Urinary bladder (tissue), 4 donors: ENCODE results near the gene EIF2AK2. TPM values are rescaled to one million over a fixed set of nuclear protein-coding genes. Genes with fewer than 3 reads are reported as not detected.

Experiments
- DNase-seq: peaks from one replicate; pipeline ENCODE4 v3.0.0-alpha.2; 2015; ENCODE audit errors: extremely low spot score
- H3K27ac ChIP-seq: one replicate; pipeline ENCODE4 v1.5.1; 2013; ENCODE audit warnings: low read depth, mild to moderate bottlenecking, moderate library complexity
- H3K36me3 ChIP-seq: one replicate; pipeline ENCODE4 v1.6.1; 2013; ENCODE audit warnings: mild to moderate bottlenecking, moderate library complexity; ENCODE audit not compliant: insufficient read depth
- H3K4me1 ChIP-seq: one replicate; pipeline ENCODE4 v1.6.1; 2013; ENCODE audit warnings: mild to moderate bottlenecking, moderate library complexity; ENCODE audit not compliant: insufficient read depth
- H3K4me3 ChIP-seq: one replicate; pipeline ENCODE4 v1.5.1; 2013; ENCODE audit warnings: low read depth, low read length
- WGBS: extraction: QIAGEN DNeasy Blood & Tissue Kit; methylation state at CpG from one replicate; pipeline ENCODE4 v1.1.7; 2013; 5-methylcytosine and 5-hydroxymethylcytosine counted together
- polyA plus RNA-seq: library from polyadenylated mRNA; stranded (reverse); fragments of 200-250 nt; gene quantifications from one replicate; pipeline ENCODE4 v1.2.3, GENCODE V29; 2013
- total RNA-seq: library from RNA; depleted of rRNA; stranded (reverse); fragments of >200 nt; gene quantifications from one replicate; pipeline ENCODE4 v1.2.3, GENCODE V29; 2014
- donor health status: healthy with polysubstance abuse.
- donor health status: healthy.

EIF2AK2 gene
- total and polyA plus RNA-seq, 2 donors: 11.5 to 82.3 TPM

DNA sequence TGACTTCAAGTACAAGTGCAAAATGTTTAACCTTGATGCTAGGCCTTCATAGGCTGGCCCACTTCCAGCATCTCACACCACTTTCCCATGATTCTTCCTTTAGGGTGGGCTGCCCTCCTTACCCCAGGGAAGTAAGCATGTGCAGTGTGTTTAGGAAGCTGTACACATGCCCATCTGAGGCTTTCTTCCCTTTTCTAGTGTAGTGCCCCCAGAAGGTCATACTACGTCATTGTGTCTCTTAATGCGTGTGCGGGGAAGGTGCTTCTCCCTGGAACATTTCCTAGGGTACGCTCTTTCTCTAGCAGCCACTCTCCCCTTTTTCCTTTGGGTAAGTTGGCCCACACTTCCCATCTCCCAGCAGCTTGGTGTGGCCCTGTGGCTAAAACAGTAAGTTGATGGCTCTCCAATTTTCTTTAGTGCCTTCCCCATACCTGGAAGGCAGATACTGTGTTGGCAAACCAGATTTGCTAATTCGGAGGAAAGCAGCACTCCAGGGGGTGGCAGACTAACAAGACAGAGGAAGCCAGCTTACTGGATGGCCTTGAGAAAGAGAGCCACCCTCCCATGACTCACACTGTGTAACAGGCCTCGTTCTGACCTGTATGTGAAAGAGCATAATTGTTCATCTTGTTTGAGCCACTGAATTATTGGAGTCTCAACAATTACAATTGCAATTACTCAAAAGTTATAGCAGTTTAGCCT lies 32.8 kb upstream of the EIF2AK2 start:
- H3K27ac ChIP-seq: no peak overlapping the region
- no peaks in the 10 kb centered on the region for H3K4me1 ChIP-seq
- no peak for DNase-seq
- WGBS: 77% methylated on average over 6 of the region's 6 CpGs
- H3K36me3 ChIP-seq: no peaks in the 10 kb centered on the region
- no peak overlapping the region for H3K4me3 ChIP-seq

DNA sequence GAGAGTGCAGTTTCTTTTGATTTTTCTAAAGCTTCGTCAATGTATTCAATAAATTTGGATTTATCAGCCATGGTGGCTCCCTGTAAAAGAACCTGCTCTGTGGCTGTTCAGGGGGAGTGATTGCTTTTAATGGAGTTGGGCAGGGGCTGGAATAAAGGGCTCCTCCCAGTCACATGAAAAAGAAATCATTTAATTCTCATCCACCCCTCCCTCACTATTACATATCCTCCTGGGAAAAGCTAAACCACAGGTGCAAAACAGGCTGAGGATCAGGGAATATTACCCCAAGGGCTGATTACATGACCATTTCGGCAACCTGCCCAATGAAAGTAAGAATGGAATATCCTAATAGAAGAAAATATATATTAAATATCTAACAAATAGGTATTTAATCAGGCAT lies 31.8 kb upstream of the EIF2AK2 start, which contains the start of gene SULT6B1:
SULT6B1 (minus strand) TSS at position 101 of the 400 bp plus-strand sequence; CDS start at position 71, 30 bp downstream.
- no peak for DNase-seq

DNA sequence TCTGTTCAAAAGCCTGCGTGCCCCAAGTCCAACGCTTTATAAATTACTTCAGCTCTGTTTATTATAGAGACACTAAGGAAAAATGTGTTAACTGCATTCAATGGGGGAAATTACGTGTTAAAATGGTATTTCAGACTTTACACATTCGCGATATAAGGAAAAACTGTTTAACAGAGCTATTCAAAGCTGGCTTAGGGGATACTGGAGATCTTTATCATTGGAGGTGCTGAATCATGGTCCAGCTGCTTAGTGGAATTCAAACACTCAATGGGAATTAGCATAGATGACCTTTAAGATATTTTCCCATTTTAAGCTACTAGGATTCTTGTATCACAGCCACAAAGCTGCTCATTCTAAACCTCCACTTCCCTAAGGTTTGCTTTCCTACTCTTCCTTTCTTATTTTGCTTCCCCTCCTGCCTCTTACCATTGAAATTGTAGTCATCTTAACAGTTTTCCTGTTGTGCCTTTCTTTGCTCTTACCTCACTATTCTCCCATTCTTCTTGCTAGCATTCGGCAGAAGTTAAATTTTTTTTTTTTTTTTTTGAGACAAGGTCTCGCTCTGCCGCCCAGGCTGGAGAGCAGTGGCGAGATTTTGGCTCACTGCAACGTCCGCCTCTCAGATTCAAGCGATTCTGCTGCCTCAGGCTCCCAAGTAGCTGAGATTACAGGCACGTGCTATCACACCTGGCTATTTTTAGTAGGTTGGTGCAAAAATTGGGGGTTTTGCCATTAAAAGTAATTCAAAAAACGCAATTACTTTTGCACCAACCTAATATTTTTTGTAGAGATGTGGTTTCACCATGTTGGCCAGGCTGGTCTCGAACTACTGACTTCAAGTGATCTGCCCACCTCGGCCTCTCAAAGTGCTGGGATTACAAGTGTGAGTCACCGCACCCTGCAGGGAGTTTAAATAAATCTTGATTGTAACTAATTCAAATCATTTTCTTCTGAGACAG lies 25.2 kb upstream of the EIF2AK2 start:
- H3K4me1 ChIP-seq: no peaks in the 10 kb centered on the region
- WGBS: 67% methylated on average over 17 of the region's 17 CpGs
- H3K27ac ChIP-seq: no peak overlapping the region
- no peak for DNase-seq
- no peak overlapping the region for H3K4me3 ChIP-seq
- no peaks in the 10 kb centered on the region for H3K36me3 ChIP-seq

More for the DNA sequence above, 31.8 kb upstream of the EIF2AK2 start, which contains the start of gene SULT6B1:
- H3K4me1 ChIP-seq: no peaks in the 10 kb centered on the region
- H3K36me3 ChIP-seq: no peaks in the 10 kb centered on the region
- H3K27ac ChIP-seq: no peak within 1 kb of the TSS
- WGBS: 94% methylated on average over 2 of the region's 2 CpGs
- no peak within 1 kb of the TSS for H3K4me3 ChIP-seq

DNA sequence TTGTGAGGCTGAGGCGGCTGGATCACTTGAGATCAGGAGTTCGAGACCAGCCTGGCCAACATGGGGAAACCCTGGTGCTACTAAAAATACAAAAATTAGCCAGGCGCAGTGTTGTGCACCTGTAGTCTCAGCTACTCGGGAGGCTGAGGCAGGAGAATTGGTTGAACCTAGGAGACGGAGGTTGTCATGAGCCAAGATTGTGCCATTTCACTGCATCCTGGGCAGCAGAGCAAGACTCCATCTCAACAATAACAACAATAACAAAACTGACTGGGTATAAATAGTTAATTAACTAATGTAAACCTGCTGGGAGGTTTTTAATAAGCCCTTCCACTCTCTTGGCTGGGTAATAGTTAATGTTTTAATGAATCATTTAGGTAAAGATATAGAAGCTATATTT lies 23.9 kb upstream of the EIF2AK2 start:
- no peaks in the 10 kb centered on the region for H3K4me1 ChIP-seq
- H3K36me3 ChIP-seq: no peaks in the 10 kb centered on the region
- H3K4me3 ChIP-seq: no peak overlapping the region
- H3K27ac ChIP-seq: no peak overlapping the region
- 93% methylated on average over 5 of the region's 5 CpGs for WGBS
- DNase-seq: no peak

DNA sequence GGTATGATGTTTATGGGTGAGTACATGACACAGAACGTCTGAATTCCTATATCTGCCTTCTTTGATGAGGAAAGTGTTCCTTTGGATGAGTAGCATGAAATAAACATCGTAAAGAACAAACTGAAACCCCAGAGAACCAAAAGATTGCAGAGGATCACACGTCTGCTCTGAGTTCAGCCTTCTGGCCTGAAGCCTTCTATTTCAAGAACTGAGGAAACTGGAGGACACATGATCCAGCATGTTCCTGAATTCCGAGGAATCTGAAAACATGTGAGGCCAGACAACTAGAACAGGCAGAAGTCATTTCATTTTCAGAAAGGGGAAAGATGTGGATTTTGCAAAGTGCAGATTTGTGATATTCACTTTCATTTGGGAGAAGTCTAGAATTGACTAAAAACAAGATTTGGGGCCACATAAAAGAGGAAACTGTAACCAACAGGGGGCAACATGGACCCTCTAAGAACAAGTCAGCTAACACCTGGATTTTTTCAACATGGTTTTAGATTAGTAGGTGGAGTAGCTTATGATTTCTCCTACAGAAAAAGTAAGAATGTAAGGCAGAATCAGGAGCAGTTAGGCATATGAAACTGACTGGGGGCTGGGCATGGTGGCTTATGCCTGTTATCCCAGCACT lies 23.3 kb upstream of the EIF2AK2 start:
- no peak for DNase-seq
- H3K4me1 ChIP-seq: no peaks in the 10 kb centered on the region
- no peak overlapping the region for H3K27ac ChIP-seq
- H3K36me3 ChIP-seq: no peaks in the 10 kb centered on the region
- WGBS: 28% methylated on average over 4 of the region's 4 CpGs
- no peak overlapping the region for H3K4me3 ChIP-seq

DNA sequence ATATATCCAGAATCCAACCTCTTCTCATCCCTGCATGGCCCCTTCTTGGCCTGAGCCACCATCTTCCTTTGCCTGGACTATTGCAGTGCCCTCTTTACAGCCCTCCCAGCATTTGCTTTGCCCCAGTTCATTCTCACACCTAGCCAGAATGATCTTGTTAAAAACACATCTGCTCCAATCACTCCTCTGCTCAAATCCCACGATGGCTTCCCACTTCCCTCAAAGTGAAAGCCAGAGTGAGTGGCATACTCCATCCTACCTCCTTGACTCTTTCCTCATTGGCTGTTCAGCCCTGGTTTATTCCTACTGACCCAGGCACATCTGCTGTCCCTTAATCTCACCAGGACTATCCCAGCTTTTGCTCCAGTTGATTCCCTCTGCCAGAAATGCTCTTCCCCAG lies 17.0 kb upstream of the EIF2AK2 start:
- DNase-seq: no peak
- no peaks in the 10 kb centered on the region for H3K4me1 ChIP-seq
- no peak overlapping the region for H3K4me3 ChIP-seq
- WGBS: 67% methylated on average over 1 of the region's 1 CpG
- H3K36me3 ChIP-seq: no peaks in the 10 kb centered on the region
- H3K27ac ChIP-seq: no peak overlapping the region

DNA sequence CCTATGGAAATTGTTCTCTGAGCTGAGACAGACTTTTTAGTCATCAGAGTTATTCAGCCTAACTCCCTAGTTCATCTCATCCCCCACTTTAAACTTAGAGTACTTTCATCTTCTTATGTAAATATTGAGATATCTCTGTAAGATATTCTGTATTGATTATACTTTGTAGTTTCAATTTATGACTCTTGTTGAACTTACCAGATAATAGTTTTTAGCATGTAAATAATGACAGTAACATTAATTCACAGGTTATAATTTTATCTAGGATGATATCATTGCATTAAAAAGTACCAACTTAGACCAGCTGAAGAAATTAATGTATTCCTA lies 14.8 kb upstream of the EIF2AK2 start:
- no peak overlapping the region for H3K4me3 ChIP-seq
- no peak for DNase-seq

DNA sequence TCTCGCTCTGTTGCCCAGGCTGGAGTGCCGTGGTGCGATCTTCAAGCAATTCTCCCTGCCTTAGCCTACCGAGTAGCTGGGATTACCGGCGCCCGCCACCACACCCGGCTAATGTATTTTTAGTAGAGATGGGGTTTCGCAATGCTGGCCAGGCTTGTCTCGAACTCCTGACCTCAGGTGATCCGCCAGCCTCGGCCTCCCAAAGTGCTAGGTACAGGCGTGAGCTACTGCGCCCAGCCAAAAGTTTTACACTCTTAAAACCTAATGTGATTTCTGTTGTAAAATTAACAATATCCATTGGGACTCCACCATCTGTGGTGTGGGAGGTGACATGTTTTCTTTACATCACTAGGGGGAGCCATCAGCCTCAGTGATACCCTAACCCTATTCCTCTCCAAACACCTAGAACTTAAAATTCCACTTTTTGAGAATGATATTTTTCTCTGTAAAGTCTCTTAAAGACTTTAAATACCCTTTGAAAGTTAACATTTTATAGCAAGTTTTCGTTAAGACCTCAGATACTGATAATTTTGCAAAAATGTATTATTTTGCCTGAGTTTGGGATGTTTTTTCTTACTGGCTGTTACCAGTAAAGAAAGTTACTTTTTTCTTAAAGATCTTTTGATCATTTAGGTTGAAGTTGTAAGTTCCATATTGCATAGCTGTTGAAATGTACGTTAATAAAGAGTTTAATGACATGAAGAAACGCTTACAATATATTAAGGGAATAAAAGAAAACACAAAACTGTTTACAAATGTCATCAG lies 11.6 kb upstream of the EIF2AK2 start:
- no peaks in the 10 kb centered on the region for H3K4me1 ChIP-seq
- no peak overlapping the region for H3K27ac ChIP-seq
- 55% methylated on average over 17 of the region's 17 CpGs for WGBS
- no peak overlapping the region for H3K4me3 ChIP-seq
- H3K36me3 ChIP-seq: no peaks in the 10 kb centered on the region
- no peak for DNase-seq

More for the DNA sequence above, 14.8 kb upstream of the EIF2AK2 start:
- no peak overlapping the region for H3K27ac ChIP-seq
- H3K36me3 ChIP-seq: no peaks in the 10 kb centered on the region
- no peaks in the 10 kb centered on the region for H3K4me1 ChIP-seq

DNA sequence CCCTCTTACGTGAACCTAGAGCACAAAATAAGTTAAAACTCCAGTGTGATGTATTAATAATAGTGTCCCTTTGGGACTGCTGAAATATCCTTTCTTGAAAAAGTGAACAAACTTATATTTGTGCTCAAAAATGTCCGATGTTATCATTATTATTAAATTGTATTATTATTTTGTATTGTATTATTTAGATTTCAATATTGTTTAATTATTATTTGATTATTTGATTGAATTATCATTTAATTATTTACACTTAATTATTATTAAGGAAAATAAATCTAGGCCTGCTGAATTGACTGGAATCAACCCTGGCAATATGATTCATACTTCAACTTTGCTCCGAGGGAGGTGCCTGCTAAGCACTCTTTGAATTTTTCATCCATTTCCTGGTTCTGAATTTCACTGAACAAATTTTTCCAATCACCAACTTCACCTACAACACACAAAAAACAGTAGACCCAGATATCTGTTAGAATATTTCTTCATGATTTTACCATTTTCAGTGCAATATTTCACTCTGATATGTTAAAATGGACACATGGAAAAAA lies 10.9 kb upstream of the EIF2AK2 start:
- Histone ChIP-seq H3K36me3 (no peaks in the 10 kb centered on the region), H3K4me1 (no peaks in the 10 kb centered on the region), H3K27ac (no peak overlapping the region), H3K4me3 (no peak overlapping the region)
- no peak for DNase-seq
- 94% methylated on average over 3 of the region's 3 CpGs for WGBS

DNA sequence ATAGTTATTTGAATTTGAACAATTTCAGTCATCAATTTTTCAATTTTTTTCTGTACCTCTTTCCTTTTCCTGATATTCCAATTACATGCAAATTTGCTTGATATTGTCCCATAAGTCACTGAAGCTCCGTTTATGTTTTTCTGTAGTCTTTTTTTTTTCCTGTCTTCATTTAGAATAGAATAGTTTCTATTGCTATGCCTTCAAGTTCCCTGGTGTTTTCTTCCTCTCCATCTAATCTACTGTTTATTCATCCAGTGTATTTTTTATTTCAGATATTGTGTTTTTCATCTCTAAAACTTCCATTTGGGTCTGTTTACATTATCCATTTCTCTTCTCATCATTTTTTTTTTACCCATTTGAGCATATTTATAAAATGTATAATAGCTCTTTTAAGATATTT lies 8.0 kb upstream of the EIF2AK2 start:
- 93% methylated on average over 1 of the region's 1 CpG for WGBS

DNA sequence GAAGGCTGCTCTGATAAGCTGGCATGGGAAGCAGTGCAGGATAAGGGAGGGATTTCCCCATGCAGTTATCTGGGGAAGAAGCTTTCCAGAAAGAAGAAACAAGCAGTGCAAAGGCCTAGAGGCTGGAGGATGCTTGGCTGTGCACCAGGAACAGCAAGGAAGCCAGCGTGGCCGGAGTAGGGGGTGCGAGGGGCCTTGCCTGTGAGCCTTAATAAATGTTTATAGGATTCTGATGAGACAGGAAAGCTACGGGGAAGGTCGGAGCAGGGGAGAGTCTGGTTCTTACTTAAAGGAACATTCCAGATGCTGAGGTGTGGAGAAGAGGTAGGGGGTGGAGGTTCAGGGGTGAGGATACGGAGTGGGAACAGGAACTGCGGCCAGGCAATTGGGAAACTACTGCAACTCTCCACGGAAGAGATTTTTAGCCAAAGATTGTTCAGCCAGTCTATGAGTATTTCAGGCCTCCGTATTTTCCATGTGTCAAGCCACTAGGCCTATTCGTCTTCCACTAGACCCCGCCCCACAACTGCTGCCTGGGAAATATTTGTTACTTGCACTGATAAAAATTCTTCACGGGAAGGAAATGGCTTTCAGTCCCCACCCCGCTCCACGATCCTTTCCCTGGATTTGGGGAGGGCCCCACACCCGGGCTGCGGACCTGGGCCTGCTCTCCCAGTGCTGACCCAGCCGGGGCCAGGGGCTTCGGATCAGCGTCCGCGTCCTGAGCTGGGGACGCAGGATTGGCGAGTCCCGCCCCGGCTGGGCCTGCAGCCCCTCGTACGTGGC lies 516 bp downstream of the EIF2AK2 start:
- Histone ChIP-seq H3K36me3 (no peaks in the 10 kb centered on the region), H3K4me1 (no peaks in the 10 kb centered on the region), H3K27ac (peak overlapping the region; percentile 85), H3K4me3 (peak overlapping the region; percentile 74)
- under 1% methylated on average over 27 of the region's 27 CpGs for WGBS
- peak; percentile 61 for DNase-seq

More for the DNA sequence above, 8.0 kb upstream of the EIF2AK2 start:
- Histone ChIP-seq H3K36me3 (no peaks in the 10 kb centered on the region), H3K4me3 (no peak overlapping the region), H3K4me1 (no peaks in the 10 kb centered on the region), H3K27ac (no peak overlapping the region)
- DNase-seq: no peak

DNA sequence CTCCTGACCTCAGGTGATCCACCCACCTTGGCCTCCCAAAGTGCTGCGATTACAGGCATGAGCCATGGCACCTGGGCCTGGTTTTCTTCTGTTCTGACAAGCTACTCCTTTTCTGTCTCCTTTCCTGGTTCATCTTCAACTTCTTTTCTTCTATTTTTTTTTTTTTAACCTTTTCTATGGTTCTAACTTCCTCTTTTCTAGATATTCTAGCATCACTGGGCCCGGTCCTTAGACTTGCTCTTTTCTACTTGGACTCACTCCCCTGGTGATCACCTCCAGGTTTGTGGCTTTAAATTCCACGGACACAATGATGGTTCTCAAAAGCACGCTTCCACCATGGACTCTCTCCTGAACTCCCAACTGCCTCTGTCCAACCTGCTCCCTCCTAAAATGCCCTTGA lies 2.0 kb downstream of the EIF2AK2 start:
- Histone ChIP-seq H3K4me3 (no peak overlapping the region), H3K4me1 (no peaks in the 10 kb centered on the region), H3K36me3 (no peaks in the 10 kb centered on the region), H3K27ac (no peak overlapping the region)
- no peak for DNase-seq
- whole genome bisulfite sequencing: 93% methylated on average over 4 of the region's 4 CpGs
